ENCODE measurements around the gene MAMSTR.

The MAMSTR gene

GRCh38 chr19:48746738-48747575 is 27.4 kb upstream of the MAMSTR start, which contains the start of gene IZUMO1:
Gene IZUMO1, minus strand, starts transcription at chr19:48746909. Its CDS starts 1,050 bp downstream, at chr19:48745859.
- H3K4me2 ChIP-seq (ENCODE audit: low read length): no peak within 1 kb of the TSS

DNA sequence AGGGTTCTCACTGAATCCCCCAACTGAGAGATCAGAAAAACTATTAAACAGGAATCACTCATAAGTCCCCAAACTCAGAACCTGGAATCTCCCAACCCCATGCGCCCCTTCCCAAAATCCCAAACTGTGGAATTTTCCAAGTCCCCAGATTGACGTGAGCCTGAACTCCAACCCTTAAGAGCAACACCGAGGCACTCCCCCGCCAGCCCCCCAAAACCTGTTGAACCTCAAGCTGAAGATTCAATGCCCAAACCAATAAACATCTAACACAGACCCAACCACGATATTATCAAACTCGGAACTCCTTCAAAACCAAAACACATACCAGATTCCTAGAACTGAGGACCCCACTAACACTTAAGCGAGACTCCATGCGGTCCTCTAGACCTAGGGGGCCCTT is 26.6 kb upstream of the MAMSTR start:
- no peaks in the 10 kb centered on the region for H4K20me1 ChIP-seq (ENCODE audit: control insufficient read depth, insufficient read depth, low read depth, low read length)
- H3K4me1 ChIP-seq (ENCODE audit: control insufficient read depth, low read length): peaks cover 13% of the 10 kb centered on the region
- H3K79me2 ChIP-seq (ENCODE audit: control insufficient read depth, low read length): no peaks in the 10 kb centered on the region
- H3K27me3 ChIP-seq (ENCODE audit: control insufficient read depth, low read length): no peaks in the 10 kb centered on the region
- H3K27ac ChIP-seq (ENCODE audit: low read depth, low read length): no peak overlapping the region
- no peaks in the 10 kb centered on the region for H3F3A ChIP-seq (ENCODE audit: control insufficient read depth, insufficient read depth)
- no peaks in the 10 kb centered on the region for H3K36me3 ChIP-seq (ENCODE audit: control insufficient read depth, low read length)
- no peak for TF ChIP-seq EZH2phosphoT487 (IDR thresholded peaks at IDR 0.05; ENCODE audit: borderline replicate concordance, low read length)
- no peaks in the 10 kb centered on the region for H3K9me3 ChIP-seq (ENCODE audit: control insufficient read depth, insufficient read depth, low read length)
- no peaks in the 10 kb centered on the region for H3K9me2 ChIP-seq (replicated peaks; ENCODE audit: control insufficient read depth, low read length)
- H3K4me2 ChIP-seq (ENCODE audit: low read length): no peak overlapping the region
- H3K4me3 ChIP-seq (ENCODE audit: low read length): no peak overlapping the region

More at GRCh38 chr19:48746738-48747575, 27.4 kb upstream of the MAMSTR start, which contains the start of gene IZUMO1:
- no peaks in the 10 kb centered on the region for H3K79me2 ChIP-seq (ENCODE audit: control insufficient read depth, low read length)
- H3K4me1 ChIP-seq (ENCODE audit: control insufficient read depth, low read length): peaks cover 10% of the 10 kb centered on the region
- no peaks in the 10 kb centered on the region for H3F3A ChIP-seq (ENCODE audit: control insufficient read depth, insufficient read depth)
- no peaks in the 10 kb centered on the region for H3K36me3 ChIP-seq (ENCODE audit: control insufficient read depth, low read length)
- TF ChIP-seq CTCF (IDR thresholded peaks at IDR 0.05; ENCODE audit: low read depth, low read length, poor library complexity, severe bottlenecking): no peak
- H3K9me3 ChIP-seq (ENCODE audit: control insufficient read depth, insufficient read depth, low read length): no peaks in the 10 kb centered on the region
- peaks cover under 1% of the 10 kb centered on the region; the same call in 1 of the 2 replicates for H3K27me3 ChIP-seq (ENCODE audit: control insufficient read depth, low read length)
- H4K20me1 ChIP-seq (ENCODE audit: control insufficient read depth, insufficient read depth, low read depth, low read length): no peaks in the 10 kb centered on the region
- no peaks in the 10 kb centered on the region for H3K9me2 ChIP-seq (replicated peaks; ENCODE audit: control insufficient read depth, low read length)
- no peak within 1 kb of the TSS for H3K4me3 ChIP-seq (ENCODE audit: low read length)
- H3K27ac ChIP-seq (ENCODE audit: low read depth, low read length): no peak within 1 kb of the TSS

DNA sequence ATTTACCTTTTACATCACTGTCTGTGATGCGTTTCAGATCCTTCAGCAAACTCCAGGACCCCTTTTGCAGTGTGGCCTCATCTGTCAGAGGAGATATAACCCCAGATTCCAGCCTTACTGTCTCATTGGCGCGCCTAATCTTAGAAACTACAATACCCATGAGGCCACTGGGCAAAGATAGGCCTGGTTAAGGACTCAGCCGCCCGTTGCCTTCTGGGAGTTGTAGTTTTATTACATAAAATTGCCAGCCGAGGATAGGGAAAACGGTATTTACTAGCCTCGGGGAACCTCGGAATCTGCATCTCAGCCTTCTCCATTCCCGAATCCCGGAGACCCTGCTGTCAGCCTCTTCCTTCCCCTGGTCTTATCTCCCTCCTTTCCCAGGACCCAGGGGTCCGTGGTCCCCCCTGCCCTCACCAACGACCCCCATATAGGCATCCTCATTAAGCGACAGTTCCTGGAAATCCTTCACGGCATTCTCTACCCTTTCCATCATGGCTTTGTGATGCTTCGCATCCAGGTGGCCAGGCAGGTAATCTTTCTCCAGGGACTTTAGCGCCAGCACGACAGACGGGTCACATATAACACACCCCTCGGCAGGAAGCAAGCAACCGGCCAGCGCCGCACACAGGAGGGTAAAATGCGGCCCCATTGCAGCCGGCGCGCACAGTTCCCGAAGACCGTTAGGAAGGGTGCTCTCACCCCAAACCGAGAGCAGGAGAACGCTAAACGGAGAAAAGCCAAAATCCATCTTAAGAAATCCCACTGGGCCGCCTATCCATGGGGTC is 25.9 kb upstream of the MAMSTR start:
- Histone ChIP-seq H3K79me2 (ENCODE audit: control insufficient read depth, low read length) (no peaks in the 10 kb centered on the region), H3K4me1 (ENCODE audit: control insufficient read depth, low read length) (peaks cover 16% of the 10 kb centered on the region), H3K36me3 (ENCODE audit: control insufficient read depth, low read length) (no peaks in the 10 kb centered on the region), H3K9me2 (replicated peaks; ENCODE audit: control insufficient read depth, low read length) (no peaks in the 10 kb centered on the region), H3F3A (ENCODE audit: control insufficient read depth, insufficient read depth) (no peaks in the 10 kb centered on the region), H3K4me2 (ENCODE audit: low read length) (no peak overlapping the region), H4K20me1 (ENCODE audit: control insufficient read depth, insufficient read depth, low read depth, low read length) (no peaks in the 10 kb centered on the region), H3K9me3 (ENCODE audit: control insufficient read depth, insufficient read depth, low read length) (no peaks in the 10 kb centered on the region), H3K27me3 (ENCODE audit: control insufficient read depth, low read length) (no peaks in the 10 kb centered on the region), H3K4me3 (ENCODE audit: low read length) (no peak overlapping the region), H3K27ac (ENCODE audit: low read depth, low read length) (no peak overlapping the region)
- no peak for TF ChIP-seq CTCF (IDR thresholded peaks at IDR 0.05; ENCODE audit: low read depth, low read length, poor library complexity, severe bottlenecking)
- no peak for TF ChIP-seq EZH2phosphoT487 (IDR thresholded peaks at IDR 0.05; ENCODE audit: borderline replicate concordance, low read length)

Measured in DOHH2 (cell line).